Keratinocyte (primary cell): ENCODE data around the gene PPP1R16B. TPM values are rescaled to one million over a fixed set of nuclear protein-coding genes. Genes with fewer than 3 reads are reported as not detected.

Experiments used
- DNase-seq: peaks from one replicate; pipeline ENCODE4 v3.0.0-alpha.2; 2011; ENCODE audit warnings: low read depth, missing footprints, low spot score
- FAIRE-seq: peaks from 2 replicates; lab custom pipeline; 2011; peaks lifted over from hg19 to GRCh38; lab: Jason Lieb, UNC
- H2AFZ ChIP-seq: 2 replicates; pipeline ENCODE4 v1.6.0; 2012; ENCODE audit warnings: low read length, control low read depth, inconsistent platforms; ENCODE audit not compliant: control insufficient read depth
- H3K27ac ChIP-seq: 2 replicates; pipeline ENCODE4 v1.5.1; 2011; ENCODE audit warnings: low read length; ENCODE audit not compliant: control insufficient read depth, insufficient read depth
- H3K27me3 ChIP-seq: 3 replicates; pipeline ENCODE4 v1.6.0; 2011; ENCODE audit warnings: low read length; ENCODE audit not compliant: control insufficient read depth, insufficient read depth; ENCODE audit errors: extremely low read depth
- H3K36me3 ChIP-seq, 2 experiments: 2 replicates in 1 of 2; 3 replicates in 1 of 2; pipeline ENCODE4 v1.5.1; 2011; ENCODE audit warnings: low read length in 2 of 2, mild to moderate bottlenecking in 1 of 2; ENCODE audit not compliant: control insufficient read depth in 2 of 2, insufficient read depth in 2 of 2; ENCODE audit errors: extremely low read depth in 1 of 2
- H3K4me1 ChIP-seq: 3 replicates; pipeline ENCODE4 v1.5.1; 2011; ENCODE audit warnings: low read length; ENCODE audit not compliant: control insufficient read depth, insufficient read depth; ENCODE audit errors: extremely low read depth
- H3K4me2 ChIP-seq: 3 replicates; pipeline ENCODE4 v1.6.0; 2011; ENCODE audit warnings: low read depth, low read length; ENCODE audit not compliant: control insufficient read depth, insufficient read depth; ENCODE audit errors: extremely low read depth
- H3K4me3 ChIP-seq, 3 experiments: fragments of 200-600 bp in 1 of 3; sonication (generic) in 1 of 3; 2 replicates in 2 of 3; 3 replicates in 1 of 3; pipeline ENCODE4 v1.5.1; 2011 to 2016; ENCODE audit warnings: low read length in 3 of 3, mild to moderate bottlenecking in 3 of 3, control low read depth in 2 of 3, inconsistent platforms in 1 of 3, low read depth in 1 of 3, mixed read lengths in 1 of 3, mixed run types in 1 of 3, moderate library complexity in 1 of 3; ENCODE audit not compliant: control insufficient read depth in 2 of 3, insufficient read depth in 2 of 3; ENCODE audit errors: extremely low read depth in 1 of 3
- H3K79me2 ChIP-seq: 2 replicates; pipeline ENCODE4 v1.6.0; 2012; ENCODE audit warnings: low read length; ENCODE audit not compliant: control insufficient read depth, insufficient read depth
- H3K9ac ChIP-seq: 3 replicates; pipeline ENCODE4 v1.6.0; 2011; ENCODE audit warnings: low read length; ENCODE audit not compliant: control insufficient read depth, insufficient read depth; ENCODE audit errors: extremely low read depth
- H3K9me1 ChIP-seq: 3 replicates; pipeline ENCODE4 v1.6.0; 2011; ENCODE audit warnings: low read length; ENCODE audit not compliant: control insufficient read depth, insufficient read depth; ENCODE audit errors: extremely low read depth
- H3K9me3 ChIP-seq: 2 replicates; pipeline ENCODE4 v1.5.1; 2012; ENCODE audit warnings: low read depth, low read length; ENCODE audit not compliant: control insufficient read depth
- H4K20me1 ChIP-seq: 3 replicates; pipeline ENCODE4 v1.6.0; 2011; ENCODE audit warnings: low read length; ENCODE audit not compliant: control insufficient read depth, insufficient read depth; ENCODE audit errors: extremely low read depth
- EZH2 ChIP-seq: IDR thresholded peaks from one replicate; pipeline ENCODE4 v1.6.1; 2012; ENCODE audit warnings: inconsistent platforms, mild to moderate bottlenecking, low read length, moderate library complexity
- dilution Hi-C: fragments of 300-500 bp; cut with MboI; formaldehyde crosslinking; loops from one replicate; pipeline ENCODE4 v1.7.0; 2020; ENCODE audit warnings: low sequenced_read_pairs; ENCODE audit not compliant: extremely low pct_ligation_motif_present
- polyA plus RNA-seq, 5 experiments: library from polyadenylated mRNA; depleted of rRNA in 3 of 5; stranded (reverse) in 3 of 5; stranded (forward) in 1 of 5; unstranded in 1 of 5; fragments of >200 nt; gene quantifications; 1 replicate in 1 of 5; 2 replicates in 3 of 5; 3 replicates in 1 of 5; pipeline versions ENCODE4 v1.2.1 to v1.2.3, GENCODE V29; 2011 to 2012; ENCODE audit warnings: missing spikeins in 2 of 5, low read depth in 1 of 5, low replicate concordance in 1 of 5
- TF ChIP-seq, protein P1 (sequence below), 3 experiments: IDR thresholded peaks in 1 of 3; conservative IDR thresholded peaks in 1 of 3; optimal IDR thresholded peaks in 1 of 3; 2 replicates in 2 of 3; 3 replicates in 1 of 3; pipeline versions ENCODE3 to v1.5.1; 2011; ENCODE audit warnings: low read length in 3 of 3, mild to moderate bottlenecking in 3 of 3, moderate library complexity in 2 of 3, control low read depth in 1 of 3, inconsistent platforms in 1 of 3; ENCODE audit not compliant: insufficient read depth in 2 of 3; ENCODE audit errors: extremely low read depth in 1 of 3

The PPP1R16B gene
- polyA plus RNA-seq, 1 donor (not counting 4 experiments of a cell fraction or from before 2014, with no cell fraction given) = not detected

DNA sequence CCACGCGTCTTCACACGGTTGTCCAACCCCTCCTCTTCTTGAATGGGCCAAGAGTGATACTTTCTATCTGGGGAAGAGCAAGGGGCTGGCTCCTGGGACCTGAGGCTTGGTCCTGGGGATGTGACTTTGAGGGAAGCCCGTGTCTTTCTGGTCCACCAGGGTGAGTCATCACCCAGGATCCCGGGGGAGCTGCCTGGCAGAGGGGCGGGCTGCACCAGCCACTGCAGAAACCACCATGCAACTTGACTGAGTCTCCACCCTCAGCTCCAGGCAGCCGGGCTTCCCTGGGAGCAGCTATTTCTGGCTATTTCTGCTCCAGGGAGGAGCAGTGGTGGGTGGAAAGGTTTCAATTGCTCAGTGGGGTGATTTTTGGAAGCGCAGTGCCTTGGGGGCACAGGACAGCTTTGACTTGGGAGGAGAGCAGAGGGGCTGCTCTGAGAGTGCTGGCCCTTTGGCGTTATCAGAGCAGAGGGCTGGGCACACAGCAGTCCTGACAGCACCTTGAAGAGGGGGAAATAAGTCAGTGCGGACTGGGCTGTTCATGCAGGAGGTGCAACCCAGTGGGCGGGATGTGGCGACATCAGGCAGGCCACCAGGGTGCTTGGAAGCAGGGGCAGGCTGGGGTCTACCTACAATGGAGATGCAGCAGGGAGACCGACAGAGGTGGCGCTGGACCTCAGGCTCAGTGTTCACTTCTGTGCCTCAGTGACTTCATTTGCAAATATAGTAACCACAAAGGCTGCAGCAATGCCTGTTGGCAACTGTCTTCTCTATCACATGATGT is 75.6 kb downstream of the PPP1R16B start:
- TF ChIP-seq EZH2 = no peak
- TF ChIP-seq, protein P1, sequence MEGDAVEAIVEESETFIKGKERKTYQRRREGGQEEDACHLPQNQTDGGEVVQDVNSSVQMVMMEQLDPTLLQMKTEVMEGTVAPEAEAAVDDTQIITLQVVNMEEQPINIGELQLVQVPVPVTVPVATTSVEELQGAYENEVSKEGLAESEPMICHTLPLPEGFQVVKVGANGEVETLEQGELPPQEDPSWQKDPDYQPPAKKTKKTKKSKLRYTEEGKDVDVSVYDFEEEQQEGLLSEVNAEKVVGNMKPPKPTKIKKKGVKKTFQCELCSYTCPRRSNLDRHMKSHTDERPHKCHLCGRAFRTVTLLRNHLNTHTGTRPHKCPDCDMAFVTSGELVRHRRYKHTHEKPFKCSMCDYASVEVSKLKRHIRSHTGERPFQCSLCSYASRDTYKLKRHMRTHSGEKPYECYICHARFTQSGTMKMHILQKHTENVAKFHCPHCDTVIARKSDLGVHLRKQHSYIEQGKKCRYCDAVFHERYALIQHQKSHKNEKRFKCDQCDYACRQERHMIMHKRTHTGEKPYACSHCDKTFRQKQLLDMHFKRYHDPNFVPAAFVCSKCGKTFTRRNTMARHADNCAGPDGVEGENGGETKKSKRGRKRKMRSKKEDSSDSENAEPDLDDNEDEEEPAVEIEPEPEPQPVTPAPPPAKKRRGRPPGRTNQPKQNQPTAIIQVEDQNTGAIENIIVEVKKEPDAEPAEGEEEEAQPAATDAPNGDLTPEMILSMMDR (optimal IDR thresholded peaks at IDR 0.05 in 1 of 3, IDR thresholded peaks at IDR 0.05 in 1 of 3, conservative IDR thresholded peaks at IDR 0.05 in 1 of 3; ENCODE audit: extremely low read depth in 1 of 3, insufficient read depth in 2 of 3, low read length in 3 of 3) = no peak
- Histone ChIP-seq H3K4me1 (no peaks in the 10 kb centered on the region), H3K4me2 (no peak overlapping the region), H3K9ac (no peak overlapping the region), H2AFZ (no peak overlapping the region), H3K36me3 (no peaks in the 10 kb centered on the region), H4K20me1 (no peaks in the 10 kb centered on the region), H3K9me1 (no peaks in the 10 kb centered on the region), H3K27ac (no peak overlapping the region), H3K9me3 (no peaks in the 10 kb centered on the region), H3K79me2 (no peaks in the 10 kb centered on the region), H3K4me3 (no peak overlapping the region), H3K27me3 (peaks cover 3% of the 10 kb centered on the region)
- DNase-seq (no peak), FAIRE-seq (no peak)
- dilution Hi-C loops = no loop called here

DNA sequence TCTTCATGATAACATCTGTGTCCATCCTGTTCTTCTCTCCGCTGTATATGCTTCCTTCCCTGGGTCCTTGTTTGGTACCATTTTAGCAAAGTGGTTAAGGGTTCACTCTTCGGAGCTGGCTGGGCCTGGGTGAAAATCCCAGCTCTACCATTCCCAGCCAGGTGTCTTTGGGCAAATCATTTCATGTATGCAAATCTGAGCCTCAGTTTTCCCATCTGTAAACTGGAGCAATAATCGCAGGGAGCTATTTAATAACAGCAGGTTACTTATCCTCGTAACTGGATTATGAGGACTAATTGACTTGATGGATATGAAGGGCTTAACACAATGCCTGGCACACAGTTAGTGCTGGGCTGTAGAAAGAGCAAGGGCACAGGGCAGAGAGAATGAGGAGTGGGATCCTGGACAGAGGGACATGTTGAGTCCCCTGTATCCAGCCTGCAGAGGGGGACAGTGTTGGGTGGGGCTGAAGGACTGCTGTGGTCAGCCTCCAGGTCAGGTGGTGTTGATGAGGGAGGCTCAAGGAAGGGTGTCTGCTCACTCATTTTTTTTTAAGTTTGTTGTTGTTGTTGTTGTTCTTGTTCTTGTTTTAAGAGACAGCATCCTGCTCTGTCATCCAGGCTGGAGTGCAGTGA is 76.4 kb downstream of the PPP1R16B start:
- DNase-seq = no peak
- H4K20me1 ChIP-seq = no peaks in the 10 kb centered on the region
- H3K27me3 ChIP-seq = peaks cover 3% of the 10 kb centered on the region
- H3K79me2 ChIP-seq = no peaks in the 10 kb centered on the region
- no peak overlapping the region for H3K4me2 ChIP-seq
- no peak overlapping the region for H3K9ac ChIP-seq
- H3K9me1 ChIP-seq = no peaks in the 10 kb centered on the region
- H2AFZ ChIP-seq = no peak overlapping the region
- no peak overlapping the region for H3K27ac ChIP-seq
- no peak overlapping the region for H3K4me3 ChIP-seq
- no peaks in the 10 kb centered on the region for H3K4me1 ChIP-seq
- dilution Hi-C loops = no loop called here
- no peaks in the 10 kb centered on the region for H3K9me3 ChIP-seq
- FAIRE-seq = no peak
- TF ChIP-seq, protein P1 (optimal IDR thresholded peaks at IDR 0.05 in 1 of 3, IDR thresholded peaks at IDR 0.05 in 1 of 3, conservative IDR thresholded peaks at IDR 0.05 in 1 of 3; ENCODE audit: extremely low read depth in 1 of 3, insufficient read depth in 2 of 3, low read length in 3 of 3) = no peak
- no peak for TF ChIP-seq EZH2
- H3K36me3 ChIP-seq = no peaks in the 10 kb centered on the region
